Pons (tissue), 1 donor: ENCODE data around the gene AIPL1.

Source experiments
- DNase-seq: peaks from one replicate; pipeline ENCODE4 v3.0.0-alpha.2; 2016; ENCODE audit warnings: low spot score

Gene AIPL1

GRCh38 chr17:6465206-6466003 is 30.5 kb upstream of the AIPL1 start:
- DNase-seq, result no peak

DNA sequence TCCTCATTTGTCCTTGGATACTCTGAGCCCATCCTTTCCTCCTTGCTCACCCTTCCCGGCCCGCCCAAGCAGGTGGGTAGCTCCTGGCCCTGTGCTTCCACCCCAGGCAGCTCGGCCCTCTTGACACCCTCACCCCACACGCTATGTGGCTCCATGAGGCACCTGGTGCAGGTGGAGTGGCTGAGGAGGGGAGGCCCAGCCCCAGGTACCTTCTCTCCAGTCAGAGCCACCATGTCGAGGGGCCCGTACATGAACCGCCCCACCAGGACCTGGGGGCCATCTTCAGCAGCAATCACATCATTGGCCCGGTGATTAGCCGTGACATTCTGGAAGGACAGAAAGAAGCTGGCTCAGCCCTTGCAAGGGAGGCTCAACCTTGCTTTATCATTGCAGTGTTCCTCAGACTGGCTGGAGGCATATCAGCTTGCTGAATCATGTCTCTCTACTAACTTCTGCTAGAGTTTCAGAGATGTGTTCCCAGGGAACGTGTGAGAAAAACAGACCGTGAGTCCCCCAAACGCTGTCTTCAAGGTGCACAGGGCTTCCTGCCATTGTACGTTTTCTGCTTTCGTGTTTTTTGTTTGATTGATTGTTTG is 29.6 kb upstream of the AIPL1 start:
- no peak for DNase-seq

- DNase-seq, result no peak
These were observed 28.9 kb upstream of the AIPL1 start for GRCh38 chr17:6463616-6464445.

DNA sequence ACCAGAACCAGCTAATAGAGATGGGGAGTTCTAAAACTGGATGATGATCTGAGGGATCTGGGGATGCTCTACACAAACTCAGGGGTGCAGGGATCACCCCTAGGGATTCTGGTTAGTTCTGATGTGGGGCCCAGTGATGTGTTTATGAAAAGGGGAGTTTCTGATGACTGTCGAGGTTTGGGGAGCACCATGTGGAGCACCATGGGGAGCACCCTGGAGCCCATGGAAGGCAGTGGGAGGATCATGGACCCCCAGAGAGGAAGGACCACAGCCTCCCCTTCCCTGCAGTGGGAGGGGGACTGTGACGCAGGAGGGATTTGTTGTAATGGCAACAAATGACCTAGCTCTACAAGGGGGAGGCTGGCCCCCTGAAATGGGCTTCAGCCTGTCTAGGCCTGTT is 27.8 kb upstream of the AIPL1 start:
- DNase-seq, result no peak

DNA sequence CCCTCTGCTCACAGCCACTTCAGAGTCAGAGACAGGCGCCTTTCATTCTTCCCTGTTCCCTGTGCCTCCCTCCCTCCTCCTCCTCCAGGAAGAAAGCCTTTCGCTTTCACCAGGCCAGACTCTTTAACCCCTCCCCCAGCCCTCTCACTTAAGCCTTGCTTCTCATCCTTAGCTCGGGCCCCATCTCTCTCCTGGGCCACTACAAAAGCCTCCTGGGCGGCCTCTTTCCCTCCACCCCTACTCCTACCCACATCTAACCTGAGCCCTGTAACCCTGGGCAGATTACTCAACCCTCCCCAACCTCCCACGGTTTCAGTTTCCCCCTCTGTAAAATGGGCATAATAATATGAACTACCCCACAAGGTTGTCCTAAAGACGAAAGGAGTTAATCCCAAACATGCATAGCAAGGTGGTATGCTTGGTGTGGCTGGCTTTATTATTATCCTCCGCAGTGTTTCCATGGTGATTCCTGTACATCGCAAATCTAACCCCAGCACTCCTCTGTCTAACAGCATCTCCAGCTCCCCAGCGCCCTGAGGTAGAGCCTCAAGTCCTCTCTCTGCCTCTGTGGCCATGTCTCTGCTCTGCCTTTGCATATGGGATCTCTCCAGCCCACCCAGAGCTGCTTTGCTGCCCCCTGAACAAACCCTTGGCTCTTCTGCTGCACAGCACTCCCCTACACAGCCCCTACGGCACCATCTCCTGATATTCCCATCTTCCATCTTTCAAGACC is 27.0 kb upstream of the AIPL1 start:
- DNase-seq, result no peak

GRCh38 chr17:6461246-6461645 is 26.3 kb upstream of the AIPL1 start:
- no peak for DNase-seq

- no peak for DNase-seq
These were observed 25.7 kb upstream of the AIPL1 start for GRCh38 chr17:6460531-6461161.

GRCh38 chr17:6458460-6458950 is 23.6 kb upstream of the AIPL1 start:
- DNase-seq, result no peak

GRCh38 chr17:6457688-6458459 is 23.0 kb upstream of the AIPL1 start:
- DNase-seq, result no peak

DNA sequence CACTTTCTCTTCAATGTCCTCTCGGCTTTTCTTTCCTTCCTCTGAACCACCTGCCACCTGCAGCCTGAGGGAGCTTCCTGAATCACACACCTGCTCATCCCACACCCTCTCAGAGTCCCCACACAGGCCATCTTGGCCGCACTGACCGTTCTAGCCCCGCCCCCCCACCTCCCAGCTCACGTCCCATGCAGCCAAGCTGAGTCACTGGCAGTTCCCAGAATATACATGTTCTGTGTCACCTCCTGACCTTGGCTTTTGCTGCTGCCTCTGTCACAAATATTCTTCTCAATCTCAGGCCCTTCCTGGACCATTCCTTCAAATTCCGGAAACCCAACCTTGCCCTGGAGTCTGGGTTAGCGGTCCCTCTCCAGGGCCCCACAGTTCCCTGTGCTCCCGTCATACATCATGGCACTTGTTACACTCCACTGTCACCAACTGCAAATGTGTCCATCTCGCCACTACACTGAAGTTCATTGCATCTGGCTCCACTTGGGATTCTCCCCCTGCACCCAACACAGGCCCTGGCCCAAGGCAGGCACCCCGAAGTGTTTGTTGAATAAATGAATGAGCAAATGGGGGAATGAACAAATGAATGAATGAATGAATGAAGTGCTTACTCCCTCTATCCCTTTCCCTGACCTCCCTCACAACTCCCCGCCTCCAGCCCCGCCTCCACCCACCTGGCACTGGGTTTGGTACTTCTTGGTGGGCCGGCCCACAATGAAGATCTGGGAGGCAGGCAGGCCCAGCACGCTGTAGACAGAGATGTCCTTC is 22.2 kb upstream of the AIPL1 start:
- DNase-seq, result no peak

GRCh38 chr17:6456321-6456720 is 21.4 kb upstream of the AIPL1 start:
- DNase-seq, result no peak

- no peak for DNase-seq
These were observed 20.4 kb upstream of the AIPL1 start for GRCh38 chr17:6455321-6455705.

DNA sequence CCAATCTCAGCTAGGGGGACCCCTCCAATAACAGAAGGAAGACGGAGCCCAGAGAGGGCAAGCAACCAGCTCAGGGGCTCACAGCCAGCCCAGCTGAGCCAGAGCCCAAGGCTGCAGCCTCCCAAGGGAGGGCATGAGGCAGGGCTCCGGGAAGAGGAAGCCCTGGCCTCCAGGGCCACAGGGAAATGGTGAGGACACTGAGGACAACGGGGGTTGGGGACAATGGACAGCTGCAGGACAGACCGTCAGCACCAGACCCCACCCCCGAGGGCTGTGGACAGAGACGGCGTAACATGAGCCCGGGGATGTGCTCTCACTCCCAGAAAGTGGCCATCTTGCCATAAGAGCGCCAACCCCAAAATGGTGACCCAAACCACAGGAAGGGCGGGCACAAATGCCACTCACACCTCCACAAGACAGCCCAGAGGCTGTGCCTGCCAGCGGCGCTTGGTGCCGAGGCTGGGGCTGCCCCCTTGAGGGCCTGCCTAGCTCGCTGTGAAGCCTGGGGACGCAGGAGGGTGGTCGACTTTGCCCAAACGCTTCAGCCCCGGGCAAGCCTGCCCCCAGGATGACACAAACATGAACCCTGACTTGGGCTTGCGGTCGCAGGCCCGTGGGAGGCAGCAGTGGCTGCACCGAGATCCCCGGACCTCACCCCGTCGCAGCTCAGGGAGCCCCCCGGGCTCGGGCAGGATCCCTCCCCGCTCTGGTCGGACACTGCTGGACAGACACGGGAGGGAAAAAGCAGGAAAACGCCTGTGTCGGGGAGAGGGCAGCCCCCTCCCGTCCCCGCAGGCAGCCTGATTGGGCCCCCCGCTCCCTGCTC is 19.8 kb upstream of the AIPL1 start:
- no peak for DNase-seq

- no peak for DNase-seq
These were observed 18.5 kb upstream of the AIPL1 start for GRCh38 chr17:6453279-6454024.

- DNase-seq, result no peak
These were observed 17.7 kb upstream of the AIPL1 start for GRCh38 chr17:6452471-6453266.

DNA sequence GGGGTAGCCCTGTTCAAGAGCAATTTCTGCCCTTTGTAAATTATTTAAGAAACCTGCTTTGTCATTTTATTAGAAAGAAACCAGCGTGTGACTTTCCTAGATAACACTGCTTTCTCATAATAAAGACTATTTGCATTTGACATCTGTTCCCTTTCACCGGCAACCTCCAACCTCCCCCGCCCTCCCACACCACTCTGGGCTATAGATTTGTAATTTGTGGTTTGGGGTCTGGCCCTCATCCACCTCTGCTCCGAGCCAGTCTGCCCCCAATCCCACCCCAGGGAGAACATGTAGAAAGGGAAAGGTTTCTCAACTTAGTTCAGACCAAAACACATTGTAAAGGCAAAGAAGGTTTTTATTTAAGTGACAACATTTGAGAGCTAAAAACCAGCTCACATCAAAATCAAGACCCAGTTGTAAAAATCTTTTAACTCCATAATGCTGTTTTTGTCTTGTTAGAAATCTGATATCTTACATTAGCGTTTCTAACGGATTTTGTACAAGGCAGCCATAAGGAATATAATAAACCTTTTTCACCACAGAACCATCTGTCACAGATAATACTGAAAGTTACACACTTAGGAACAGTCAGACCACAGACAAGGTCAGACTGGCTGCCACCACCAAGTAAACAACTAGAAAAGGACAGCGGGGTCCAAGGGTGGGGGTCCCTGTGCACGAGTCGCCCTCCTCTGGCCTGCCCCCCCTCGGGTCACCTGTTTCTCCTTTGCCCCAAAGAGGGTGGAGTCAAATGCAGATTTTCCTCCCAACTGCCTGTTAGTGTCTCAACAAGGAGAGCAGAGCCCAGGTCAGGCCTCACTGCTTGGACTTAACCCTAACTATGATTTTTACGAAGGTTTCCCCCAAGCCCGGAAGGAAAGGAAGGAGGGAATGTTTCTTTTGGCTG is 16.3 kb upstream of the AIPL1 start:
- DNase-seq, result no peak

- DNase-seq, result no peak
These were observed 14.4 kb upstream of the AIPL1 start for GRCh38 chr17:6449307-6449706.
